IMR-90 (cell line): ENCODE results near the gene TMEM204.

Experiments
- CEBPB ChIP-seq: IDR thresholded peaks from 2 replicates; pipeline ENCODE4 v1.6.1; 2012; ENCODE audit warnings: low read depth, low read length, improper control_type of control experiment
- TF ChIP-seq, protein P1 (sequence below): conservative IDR thresholded peaks from 2 replicates; pipeline ENCODE4 v1.5.1; 2012; ENCODE audit warnings: mild to moderate bottlenecking, low read depth, low read length, improper control_type of control experiment
- TF ChIP-seq, protein P2 (sequence below): fragments of 150-350 bp; IDR thresholded peaks from 2 replicates; pipeline ENCODE4 v1.6.1; 2017; ENCODE audit warnings: mild to moderate bottlenecking, antibody characterized with exemption, low read length, low read depth
- TF ChIP-seq, protein P3 (sequence below): fragments of 150-350 bp; IDR thresholded peaks from 2 replicates; pipeline ENCODE4 v1.6.1; 2016; ENCODE audit warnings: low read depth, mild to moderate bottlenecking, low read length, moderate library complexity, borderline replicate concordance

DNA sequence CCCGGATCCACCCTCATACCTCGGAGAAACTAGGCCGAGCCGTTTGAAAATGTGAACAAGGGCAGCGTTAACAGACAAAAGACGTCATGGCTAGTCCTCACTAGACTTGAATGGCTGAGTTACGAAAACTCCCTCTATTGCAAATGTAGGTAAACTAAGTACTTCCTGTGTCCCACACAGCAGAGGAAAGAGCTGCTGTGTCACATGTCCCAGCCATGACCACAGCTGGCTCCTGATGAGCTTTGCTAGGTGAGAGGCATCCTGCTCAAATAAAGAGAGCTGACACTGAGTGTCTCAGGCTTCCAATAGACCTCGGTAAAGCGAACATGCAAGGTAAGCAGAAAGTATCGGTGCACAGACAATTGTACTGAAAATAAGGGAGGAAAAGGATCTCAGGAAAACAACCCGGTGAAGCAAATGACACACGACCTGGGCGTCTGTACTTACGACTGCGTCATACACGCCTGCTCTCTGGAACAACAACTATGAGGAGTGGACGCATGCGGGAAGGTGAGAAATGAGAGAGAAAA is 26.0 kb downstream of the TMEM204 start:
- TF ChIP-seq, protein P1, sequence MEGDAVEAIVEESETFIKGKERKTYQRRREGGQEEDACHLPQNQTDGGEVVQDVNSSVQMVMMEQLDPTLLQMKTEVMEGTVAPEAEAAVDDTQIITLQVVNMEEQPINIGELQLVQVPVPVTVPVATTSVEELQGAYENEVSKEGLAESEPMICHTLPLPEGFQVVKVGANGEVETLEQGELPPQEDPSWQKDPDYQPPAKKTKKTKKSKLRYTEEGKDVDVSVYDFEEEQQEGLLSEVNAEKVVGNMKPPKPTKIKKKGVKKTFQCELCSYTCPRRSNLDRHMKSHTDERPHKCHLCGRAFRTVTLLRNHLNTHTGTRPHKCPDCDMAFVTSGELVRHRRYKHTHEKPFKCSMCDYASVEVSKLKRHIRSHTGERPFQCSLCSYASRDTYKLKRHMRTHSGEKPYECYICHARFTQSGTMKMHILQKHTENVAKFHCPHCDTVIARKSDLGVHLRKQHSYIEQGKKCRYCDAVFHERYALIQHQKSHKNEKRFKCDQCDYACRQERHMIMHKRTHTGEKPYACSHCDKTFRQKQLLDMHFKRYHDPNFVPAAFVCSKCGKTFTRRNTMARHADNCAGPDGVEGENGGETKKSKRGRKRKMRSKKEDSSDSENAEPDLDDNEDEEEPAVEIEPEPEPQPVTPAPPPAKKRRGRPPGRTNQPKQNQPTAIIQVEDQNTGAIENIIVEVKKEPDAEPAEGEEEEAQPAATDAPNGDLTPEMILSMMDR, result no peak
- no peak for TF ChIP-seq CEBPB
- TF ChIP-seq, protein P2, sequence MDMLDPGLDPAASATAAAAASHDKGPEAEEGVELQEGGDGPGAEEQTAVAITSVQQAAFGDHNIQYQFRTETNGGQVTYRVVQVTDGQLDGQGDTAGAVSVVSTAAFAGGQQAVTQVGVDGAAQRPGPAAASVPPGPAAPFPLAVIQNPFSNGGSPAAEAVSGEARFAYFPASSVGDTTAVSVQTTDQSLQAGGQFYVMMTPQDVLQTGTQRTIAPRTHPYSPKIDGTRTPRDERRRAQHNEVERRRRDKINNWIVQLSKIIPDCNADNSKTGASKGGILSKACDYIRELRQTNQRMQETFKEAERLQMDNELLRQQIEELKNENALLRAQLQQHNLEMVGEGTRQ, result no peak
- TF ChIP-seq, protein P3, sequence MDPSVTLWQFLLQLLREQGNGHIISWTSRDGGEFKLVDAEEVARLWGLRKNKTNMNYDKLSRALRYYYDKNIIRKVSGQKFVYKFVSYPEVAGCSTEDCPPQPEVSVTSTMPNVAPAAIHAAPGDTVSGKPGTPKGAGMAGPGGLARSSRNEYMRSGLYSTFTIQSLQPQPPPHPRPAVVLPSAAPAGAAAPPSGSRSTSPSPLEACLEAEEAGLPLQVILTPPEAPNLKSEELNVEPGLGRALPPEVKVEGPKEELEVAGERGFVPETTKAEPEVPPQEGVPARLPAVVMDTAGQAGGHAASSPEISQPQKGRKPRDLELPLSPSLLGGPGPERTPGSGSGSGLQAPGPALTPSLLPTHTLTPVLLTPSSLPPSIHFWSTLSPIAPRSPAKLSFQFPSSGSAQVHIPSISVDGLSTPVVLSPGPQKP, result no peak
